HG03571 (cell line): ENCODE data around the gene EXOC3L4.
"Not testable (repeated sequence)": the region's sequence is repeated elsewhere in the genome, so short reads cannot be mapped to it uniquely, and the experiment has no call there.

ENCODE experiments used
- ATAC-seq: cut with Tn5 transposase; IDR thresholded peaks from one replicate; pipeline ENCODE4 v1.9.1; 2021; ENCODE audit not compliant: unreplicated experiment

The EXOC3L4 gene

DNA sequence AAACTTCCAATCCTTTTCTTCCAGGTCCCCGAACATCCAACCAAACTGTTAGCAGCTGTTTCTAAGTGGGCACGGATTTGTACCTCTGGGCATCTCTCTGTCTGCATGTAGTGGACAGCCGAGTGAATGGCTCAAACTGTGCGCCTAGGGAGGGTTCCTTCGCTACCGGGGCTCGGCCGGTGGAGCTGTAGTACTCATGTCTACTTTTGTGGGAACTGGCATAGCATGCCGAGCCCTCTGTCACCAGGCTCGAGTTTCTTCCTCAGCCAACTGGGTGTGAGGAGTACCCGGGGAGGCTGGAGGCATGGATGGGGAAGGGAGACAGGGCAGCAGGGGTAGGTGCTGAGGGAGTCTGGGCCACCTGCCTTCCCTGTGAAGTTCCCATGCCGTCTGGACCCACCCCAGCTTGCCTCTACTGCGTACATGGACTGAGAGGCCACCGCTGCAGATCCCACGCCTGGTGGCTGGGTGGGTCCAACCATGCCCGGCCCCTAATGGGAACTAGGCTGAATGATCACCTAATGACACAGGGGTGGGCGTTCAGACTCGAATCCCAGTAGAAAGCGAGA is 51.7 kb downstream of the EXOC3L4 start:
- no peak for ATAC-seq

DNA sequence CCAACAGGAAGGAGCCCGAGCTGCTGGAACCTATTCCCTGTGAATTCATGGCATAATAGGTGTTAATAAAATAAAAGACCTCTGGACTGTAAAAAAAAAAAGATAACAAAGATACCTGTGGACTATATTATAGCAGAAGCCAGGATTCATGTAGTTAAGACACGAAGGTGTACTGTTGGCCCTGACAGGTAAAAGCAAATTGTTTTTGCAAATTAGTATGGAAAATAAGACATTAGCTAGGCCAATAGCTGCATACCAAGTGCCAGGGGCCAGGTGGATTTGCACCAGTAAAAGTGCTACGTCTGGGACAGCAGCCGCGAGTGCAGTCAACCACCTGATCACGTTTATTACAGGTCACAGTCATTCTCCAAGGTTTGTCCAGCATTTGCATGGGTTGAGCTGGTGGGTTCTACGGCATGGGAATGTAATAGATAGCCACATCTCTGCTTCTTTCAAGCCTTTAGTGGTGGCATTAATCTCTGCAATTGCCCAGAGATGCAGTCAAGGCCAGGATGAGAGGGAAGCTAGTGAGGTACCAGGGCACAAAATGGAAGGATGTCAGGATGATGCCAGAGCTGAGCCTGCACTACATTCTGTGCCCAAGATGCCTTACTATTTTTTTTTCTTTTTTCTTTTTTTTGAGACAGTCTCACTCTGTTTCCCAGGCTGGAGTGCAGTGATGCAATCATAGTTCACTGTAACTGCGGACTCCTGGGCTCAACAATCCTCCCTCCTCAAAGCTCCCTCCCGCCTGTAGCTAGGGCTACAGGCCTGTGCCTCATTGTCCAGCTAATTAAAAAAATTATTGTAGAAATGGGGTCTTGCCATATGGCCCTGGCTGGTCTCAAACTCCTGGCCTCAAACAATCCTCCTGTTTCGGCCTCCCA is 55.1 kb downstream of the EXOC3L4 start:
- ATAC-seq: no peak

DNA sequence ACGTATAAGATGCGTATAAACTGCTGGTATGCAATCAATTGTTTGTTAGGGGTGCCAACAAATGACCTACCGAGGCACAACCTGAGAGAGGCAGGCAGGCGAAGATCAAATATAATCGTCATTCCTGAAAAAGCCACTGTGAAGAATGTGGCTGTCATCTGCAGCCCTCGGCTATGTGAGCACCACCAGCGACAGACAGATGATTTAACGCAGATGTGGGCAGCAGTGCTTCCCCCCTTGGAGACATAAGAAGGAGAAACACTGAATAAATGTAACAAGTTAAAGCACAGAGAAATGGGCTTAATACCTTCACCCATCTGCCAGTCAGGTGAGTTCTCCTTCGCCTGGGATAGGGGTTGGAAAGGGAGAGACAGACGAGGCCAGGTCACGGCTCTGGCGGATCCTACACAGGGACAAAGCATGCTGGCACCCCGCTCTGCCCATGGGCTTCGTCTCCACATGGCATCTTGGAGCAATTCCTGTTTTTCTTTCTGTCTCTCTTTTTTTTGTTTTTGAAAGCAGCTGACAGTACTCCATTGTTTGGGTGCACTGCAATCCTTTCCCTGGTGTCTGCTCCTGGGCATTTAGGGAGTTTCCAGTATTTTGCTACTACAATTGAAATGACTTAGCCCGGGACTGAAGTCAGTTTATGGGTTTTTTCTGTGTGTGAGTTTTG is 56.9 kb downstream of the EXOC3L4 start:
- ATAC-seq: no peak

DNA sequence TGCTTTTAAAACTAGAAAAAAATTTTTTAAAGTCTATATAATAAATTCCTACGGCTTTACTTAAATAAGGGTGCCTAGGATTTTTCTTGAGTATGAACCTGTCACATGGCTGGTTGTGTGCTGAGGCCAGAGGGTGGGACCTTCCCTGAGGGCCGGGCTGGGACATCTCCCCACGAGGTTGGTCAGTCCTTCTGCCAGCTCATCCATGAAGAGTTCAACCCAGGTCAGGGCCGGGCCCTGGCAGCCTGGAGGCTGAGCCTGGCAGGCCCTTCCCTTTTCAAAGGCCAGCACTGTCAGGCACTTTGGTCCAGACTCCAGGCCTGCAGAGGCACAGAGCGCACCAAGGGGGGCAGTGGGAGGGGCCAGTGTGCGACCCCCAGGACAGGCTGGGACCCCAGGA is 60.5 kb downstream of the EXOC3L4 start:
- no peak for ATAC-seq

DNA sequence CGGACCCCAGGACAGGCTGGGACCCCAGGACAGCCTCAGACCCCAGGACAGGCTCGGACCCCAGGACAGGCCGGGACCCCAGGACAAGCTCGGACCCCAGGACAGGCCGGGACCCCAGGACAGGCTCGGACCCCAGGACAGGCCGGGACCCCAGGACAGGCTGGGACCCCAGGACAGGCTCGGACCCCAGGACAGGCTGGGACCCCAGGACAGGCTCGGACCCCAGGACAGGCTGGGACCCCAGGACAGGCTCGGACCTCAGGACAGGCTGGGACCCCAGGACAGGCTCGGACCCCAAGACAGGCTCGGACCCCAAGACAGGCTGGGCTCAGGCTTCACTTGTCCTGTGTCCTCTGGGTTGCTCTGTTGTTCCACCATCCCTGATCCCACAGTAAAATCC is 60.9 kb downstream of the EXOC3L4 start:
- not testable (repeated sequence) for ATAC-seq

DNA sequence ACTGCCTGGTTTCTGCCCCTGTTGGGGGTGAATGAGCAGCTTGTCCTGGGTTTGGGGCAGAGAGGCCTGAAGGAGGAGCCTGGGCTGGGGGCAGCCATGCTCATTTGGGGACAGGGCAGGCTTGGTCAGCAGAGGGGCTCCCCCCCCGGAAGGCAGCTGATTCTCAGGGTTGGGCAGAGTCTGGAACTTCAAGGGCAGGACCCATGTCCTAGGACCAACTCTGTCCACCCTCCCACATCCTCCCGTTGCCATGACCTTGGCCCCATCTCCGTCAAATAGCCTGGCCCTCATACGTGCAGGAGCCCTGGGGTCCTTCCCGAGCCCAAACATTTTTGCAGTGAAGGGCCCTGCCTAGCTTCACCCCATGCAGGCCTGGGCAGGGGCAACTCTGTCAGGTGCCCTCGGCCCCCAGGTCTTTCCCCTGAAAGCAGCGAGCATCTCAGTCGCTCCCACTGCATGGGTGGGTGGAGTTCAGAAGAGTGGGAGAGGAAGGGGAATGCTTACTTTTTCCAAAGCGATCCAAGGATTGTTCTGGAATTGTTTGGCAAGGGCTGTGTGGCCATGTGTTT is 61.4 kb downstream of the EXOC3L4 start:
- ATAC-seq: no peak

DNA sequence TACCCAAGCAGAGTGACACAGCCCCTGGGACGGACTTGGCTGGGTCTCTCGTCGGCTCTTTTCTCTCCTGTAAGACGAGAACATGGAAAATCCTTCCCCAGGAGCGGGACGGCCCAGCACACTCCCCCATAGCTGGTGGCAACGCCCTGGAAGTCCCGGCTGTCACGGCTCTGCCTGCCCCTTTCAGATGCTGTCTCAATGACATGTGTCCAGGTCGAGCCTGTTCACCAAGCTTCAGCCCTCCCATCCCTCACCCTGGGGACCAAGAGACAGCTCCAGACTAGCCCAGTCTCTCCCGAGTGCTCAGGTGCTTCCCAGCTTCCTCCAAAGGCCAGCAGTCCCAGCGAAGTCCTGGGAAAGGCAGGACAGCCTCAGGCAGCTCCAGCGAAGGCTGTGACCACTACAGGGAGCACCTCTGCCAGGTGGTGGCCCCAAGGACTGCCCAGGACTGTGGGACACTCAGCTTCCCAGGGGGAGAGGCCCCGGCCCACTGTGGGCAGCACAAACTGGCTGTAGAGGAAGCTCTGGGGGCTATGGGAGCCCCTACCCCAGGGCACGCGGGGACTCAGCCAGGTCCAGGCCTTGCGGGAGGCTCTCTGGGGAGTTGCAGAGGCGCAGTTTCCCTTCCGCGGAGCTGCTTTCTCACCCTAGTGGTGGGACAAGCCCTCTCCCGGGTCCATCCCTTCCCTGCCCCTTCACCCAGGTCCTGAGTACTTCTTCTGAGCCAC is 62.3 kb downstream of the EXOC3L4 start:
- ATAC-seq: no peak

DNA sequence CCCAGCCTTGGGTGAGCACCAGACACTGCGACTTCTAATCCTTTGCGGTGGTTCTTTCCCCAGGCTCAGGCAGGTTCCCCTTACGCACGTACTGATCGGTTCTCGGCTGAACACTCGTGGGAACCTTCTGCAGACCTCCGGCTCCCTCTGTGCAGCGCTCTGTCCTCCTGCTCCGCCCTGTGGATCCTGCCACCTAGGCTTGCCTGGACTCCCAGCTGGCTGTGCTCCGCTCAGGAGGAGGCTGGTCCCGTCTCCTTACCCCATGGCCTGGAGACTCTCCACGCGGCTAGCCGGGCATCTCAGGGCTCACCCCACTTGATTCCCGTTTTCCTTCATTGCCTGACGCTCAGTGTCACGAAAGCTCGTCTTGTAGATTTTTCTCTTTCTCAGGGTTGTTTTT is 63.4 kb downstream of the EXOC3L4 start:
- no peak for ATAC-seq

DNA sequence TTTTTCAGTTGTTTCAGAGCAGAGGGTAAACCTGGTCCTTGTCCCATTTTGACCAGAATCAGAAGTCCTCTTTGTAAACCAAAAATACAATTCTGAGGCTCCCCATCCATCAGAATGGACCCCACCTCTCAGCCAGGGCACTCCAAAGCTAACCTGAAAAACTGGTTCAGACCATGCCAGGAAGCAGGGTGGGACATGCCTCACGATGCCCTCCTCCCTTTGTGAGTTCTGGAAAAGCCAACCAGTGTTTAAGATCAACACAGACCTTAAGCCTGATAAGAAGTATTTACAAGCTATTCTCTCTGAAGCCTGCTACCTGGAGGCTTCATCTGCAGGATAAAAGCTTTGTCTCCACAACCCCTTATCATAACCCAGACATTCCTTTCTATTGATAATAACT is 64.2 kb downstream of the EXOC3L4 start:
- no peak for ATAC-seq
